Ishikawa (cell line): Measurements from ENCODE around the gene TET3.

Experiments used
- CEBPB ChIP-seq: IDR thresholded peaks from 2 replicates; pipeline ENCODE4 v1.6.1; 2012
- CREB1 ChIP-seq: IDR thresholded peaks from 2 replicates; pipeline ENCODE4 v1.6.1; 2012; ENCODE audit warnings: low read depth
- EGR1 ChIP-seq: IDR thresholded peaks from 2 replicates; pipeline ENCODE4 v1.6.1; 2012
- EP300 ChIP-seq: IDR thresholded peaks from 2 replicates; pipeline ENCODE4 v1.6.1; 2012; ENCODE audit warnings: borderline replicate concordance
- FOXM1 ChIP-seq: IDR thresholded peaks from 2 replicates; pipeline ENCODE4 v1.6.1; 2012; ENCODE audit warnings: low read depth, borderline replicate concordance
- NFIC ChIP-seq: IDR thresholded peaks from 2 replicates; pipeline ENCODE4 v1.6.1; 2012
- RAD21 ChIP-seq: IDR thresholded peaks from 2 replicates; pipeline ENCODE4 v1.6.1; 2012; ENCODE audit warnings: low read depth
- TAF1 ChIP-seq: IDR thresholded peaks from 2 replicates; pipeline ENCODE4 v1.6.1; 2012; ENCODE audit warnings: low read depth, mild to moderate bottlenecking
- TCF12 ChIP-seq: IDR thresholded peaks from 2 replicates; pipeline ENCODE4 v1.6.1; 2012; ENCODE audit warnings: low read depth
- TEAD4 ChIP-seq: IDR thresholded peaks from 2 replicates; pipeline ENCODE4 v1.6.1; 2012
- YY1 ChIP-seq: IDR thresholded peaks from 2 replicates; pipeline ENCODE4 v1.6.1; 2012; ENCODE audit warnings: low read depth
- ZBTB7A ChIP-seq: IDR thresholded peaks from 2 replicates; pipeline ENCODE4 v1.6.1; 2012; ENCODE audit warnings: low read depth
- TF ChIP-seq, protein P1 (sequence below): IDR thresholded peaks from 2 replicates; pipeline ENCODE4 v1.6.1; 2012; ENCODE audit warnings: low read depth, mild to moderate bottlenecking
- TF ChIP-seq, protein P2 (sequence below): IDR thresholded peaks from 2 replicates; pipeline ENCODE4 v1.6.1; 2012
- TF ChIP-seq, protein P3 (sequence below): IDR thresholded peaks from 2 replicates; pipeline ENCODE4 v1.6.1; 2012

The TET3 gene

DNA sequence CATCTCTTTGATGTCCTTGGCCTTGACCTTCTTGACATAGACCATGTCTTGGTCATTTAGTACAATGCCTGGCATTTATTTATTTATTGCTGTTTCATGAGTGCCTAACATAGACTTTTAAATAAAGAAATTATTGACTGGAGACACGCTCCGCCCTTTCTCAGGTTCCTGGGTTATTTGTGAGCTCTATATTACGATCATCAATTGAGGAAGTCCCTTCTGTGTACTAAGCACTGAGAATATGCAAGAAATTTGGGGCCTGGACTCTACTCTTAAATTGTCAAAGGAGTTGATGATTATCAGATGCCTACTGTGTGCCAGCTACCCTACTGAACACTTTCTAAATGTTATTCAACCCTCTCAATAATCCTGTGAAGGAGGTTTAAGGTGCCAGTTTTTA lies 19.7 kb upstream of the TET3 start:
- TF ChIP-seq CREB1 (no peak), FOXM1 (no peak), RAD21 (no peak), TEAD4 (no peak), YY1 (no peak), ZBTB7A (no peak), TAF1 (no peak), TCF12 (no peak), CEBPB (no peak)
- TF ChIP-seq, protein P1, sequence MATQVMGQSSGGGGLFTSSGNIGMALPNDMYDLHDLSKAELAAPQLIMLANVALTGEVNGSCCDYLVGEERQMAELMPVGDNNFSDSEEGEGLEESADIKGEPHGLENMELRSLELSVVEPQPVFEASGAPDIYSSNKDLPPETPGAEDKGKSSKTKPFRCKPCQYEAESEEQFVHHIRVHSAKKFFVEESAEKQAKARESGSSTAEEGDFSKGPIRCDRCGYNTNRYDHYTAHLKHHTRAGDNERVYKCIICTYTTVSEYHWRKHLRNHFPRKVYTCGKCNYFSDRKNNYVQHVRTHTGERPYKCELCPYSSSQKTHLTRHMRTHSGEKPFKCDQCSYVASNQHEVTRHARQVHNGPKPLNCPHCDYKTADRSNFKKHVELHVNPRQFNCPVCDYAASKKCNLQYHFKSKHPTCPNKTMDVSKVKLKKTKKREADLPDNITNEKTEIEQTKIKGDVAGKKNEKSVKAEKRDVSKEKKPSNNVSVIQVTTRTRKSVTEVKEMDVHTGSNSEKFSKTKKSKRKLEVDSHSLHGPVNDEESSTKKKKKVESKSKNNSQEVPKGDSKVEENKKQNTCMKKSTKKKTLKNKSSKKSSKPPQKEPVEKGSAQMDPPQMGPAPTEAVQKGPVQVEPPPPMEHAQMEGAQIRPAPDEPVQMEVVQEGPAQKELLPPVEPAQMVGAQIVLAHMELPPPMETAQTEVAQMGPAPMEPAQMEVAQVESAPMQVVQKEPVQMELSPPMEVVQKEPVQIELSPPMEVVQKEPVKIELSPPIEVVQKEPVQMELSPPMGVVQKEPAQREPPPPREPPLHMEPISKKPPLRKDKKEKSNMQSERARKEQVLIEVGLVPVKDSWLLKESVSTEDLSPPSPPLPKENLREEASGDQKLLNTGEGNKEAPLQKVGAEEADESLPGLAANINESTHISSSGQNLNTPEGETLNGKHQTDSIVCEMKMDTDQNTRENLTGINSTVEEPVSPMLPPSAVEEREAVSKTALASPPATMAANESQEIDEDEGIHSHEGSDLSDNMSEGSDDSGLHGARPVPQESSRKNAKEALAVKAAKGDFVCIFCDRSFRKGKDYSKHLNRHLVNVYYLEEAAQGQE: no peak
- TF ChIP-seq, protein P2, sequence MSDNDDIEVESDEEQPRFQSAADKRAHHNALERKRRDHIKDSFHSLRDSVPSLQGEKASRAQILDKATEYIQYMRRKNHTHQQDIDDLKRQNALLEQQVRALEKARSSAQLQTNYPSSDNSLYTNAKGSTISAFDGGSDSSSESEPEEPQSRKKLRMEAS: no peak
- TF ChIP-seq, protein P3, sequence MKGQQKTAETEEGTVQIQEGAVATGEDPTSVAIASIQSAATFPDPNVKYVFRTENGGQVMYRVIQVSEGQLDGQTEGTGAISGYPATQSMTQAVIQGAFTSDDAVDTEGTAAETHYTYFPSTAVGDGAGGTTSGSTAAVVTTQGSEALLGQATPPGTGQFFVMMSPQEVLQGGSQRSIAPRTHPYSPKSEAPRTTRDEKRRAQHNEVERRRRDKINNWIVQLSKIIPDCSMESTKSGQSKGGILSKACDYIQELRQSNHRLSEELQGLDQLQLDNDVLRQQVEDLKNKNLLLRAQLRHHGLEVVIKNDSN: no peak

DNA sequence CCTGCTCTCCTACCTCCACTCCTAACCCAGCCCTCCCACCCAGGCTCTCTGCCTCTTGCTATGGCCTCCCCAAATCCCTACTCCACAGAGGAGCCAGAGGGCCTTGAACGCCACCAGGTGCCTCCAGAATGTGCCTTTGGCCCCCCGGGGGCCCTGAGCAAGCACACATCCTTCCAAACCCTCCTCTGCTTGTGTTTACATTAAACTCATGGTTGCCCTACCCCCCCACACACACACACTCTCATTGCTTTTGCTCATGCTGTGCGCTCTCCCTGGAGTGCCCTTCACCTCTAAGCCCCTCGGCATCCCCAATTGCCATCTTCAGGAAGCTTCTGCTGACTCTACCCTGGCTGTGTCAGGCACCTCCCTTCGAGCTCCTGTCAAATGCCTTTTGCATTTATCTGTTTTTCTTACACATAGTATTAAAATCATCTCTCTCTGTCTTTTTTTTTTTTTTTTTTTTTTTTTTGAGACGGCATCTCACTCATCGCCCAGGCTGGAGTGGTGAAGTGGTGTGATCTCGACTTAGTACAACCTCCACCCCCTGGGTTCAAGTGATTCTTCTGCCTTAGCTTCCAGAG lies 16.3 kb upstream of the TET3 start:
- TF ChIP-seq CEBPB (no peak), YY1 (no peak), TAF1 (no peak), RAD21 (no peak), TCF12 (no peak), TEAD4 (no peak), EGR1 (no peak), EP300 (no peak), FOXM1 (no peak), CREB1 (no peak), ZBTB7A (no peak), NFIC (no peak)
- TF ChIP-seq, protein P1: no peak
- TF ChIP-seq, protein P3: no peak
- TF ChIP-seq, protein P2: no peak

DNA sequence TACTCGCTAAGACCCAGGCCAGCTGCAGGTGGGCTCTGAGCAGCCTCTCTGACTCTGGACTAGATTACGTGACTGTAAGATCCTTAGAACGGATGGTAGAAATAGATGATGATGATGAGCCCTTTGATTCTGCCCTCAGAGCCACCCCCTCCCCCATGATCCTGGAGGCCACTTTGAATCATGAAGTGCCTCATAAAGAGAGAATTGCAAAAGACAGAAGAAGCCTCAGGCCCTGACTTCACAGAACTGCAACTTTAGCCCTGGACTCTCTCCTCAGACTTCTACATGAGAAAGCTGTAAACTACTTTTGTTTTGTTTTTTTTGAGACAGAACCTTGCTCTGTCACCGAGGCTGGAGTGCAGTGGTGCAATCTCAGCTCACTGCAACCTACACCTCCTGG lies 15.4 kb upstream of the TET3 start:
- TF ChIP-seq TAF1: no peak
- no peak for TF ChIP-seq NFIC
- TF ChIP-seq, protein P3: no peak
- TF ChIP-seq, protein P1: no peak

DNA sequence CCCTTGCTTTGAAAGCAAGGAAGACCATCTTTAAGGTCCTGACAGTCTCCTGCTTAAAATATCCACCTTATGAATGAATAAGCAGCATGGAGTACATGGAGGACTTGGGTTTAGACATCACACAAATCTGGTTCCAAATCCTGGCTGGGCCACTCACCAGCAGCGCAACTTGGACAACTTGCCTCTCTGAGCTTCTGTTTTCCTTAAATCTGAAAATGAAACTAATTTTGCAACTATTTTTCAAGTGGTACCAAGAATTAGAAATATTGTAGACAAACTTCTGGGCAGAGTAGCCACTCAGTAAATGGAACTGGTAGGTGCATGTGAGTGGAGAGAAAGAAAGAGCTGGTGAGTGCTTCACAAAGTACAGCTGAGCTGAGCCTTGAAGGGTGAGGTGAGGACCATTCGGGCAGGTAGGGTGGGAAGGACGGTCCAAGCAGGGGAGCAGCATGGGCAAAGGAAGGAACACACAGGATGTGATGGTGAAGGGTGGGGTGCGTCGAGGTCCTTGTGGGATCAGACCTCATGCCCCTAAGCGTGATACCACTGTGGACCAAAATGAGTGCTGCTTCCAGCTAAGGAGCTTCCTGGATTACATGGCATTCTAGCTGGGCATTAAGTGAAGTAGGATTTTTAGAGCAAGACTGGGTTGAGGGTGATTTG lies 14.4 kb upstream of the TET3 start:
- TF ChIP-seq, protein P3: no peak
- no peak for TF ChIP-seq NFIC
- TF ChIP-seq FOXM1: no peak
- no peak for TF ChIP-seq RAD21
